Measurements from ENCODE around the gene NR4A1.

The NR4A1 gene

DNA sequence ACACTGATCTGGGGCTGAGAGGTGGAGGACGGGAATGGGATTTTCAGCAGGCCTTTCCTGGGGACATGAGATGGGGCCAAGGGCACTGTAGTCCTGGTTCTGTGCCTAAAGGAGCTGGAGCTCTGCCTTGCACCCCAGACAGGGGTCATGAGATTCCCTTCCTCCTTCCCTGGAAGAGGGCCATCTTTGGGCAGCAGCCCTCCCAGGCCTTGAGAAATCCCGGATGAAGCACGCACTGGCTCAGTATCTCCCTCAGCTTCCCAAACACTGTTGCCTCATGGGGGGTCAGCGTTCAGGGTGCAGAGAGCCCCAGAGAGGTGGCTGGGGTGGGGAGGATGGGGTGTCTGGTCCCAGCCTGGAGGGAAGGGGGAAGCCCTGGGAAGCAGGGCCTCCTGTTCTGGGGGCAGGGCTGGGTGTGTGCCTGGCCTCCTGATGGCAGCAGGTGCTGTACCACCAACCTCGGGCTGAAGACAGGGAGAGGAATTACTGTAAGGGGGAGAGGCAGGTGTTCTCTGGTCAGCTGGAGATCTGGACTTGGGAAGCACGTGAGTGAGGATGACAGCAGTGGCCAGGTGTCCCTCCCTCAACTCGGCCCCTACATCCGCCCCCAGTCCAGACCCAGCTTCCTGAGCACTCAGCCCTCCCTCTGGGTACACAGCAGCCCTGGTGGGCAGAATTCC is 8.4 kb upstream of the NR4A1 start:
- DNase-seq: no peak

DNA sequence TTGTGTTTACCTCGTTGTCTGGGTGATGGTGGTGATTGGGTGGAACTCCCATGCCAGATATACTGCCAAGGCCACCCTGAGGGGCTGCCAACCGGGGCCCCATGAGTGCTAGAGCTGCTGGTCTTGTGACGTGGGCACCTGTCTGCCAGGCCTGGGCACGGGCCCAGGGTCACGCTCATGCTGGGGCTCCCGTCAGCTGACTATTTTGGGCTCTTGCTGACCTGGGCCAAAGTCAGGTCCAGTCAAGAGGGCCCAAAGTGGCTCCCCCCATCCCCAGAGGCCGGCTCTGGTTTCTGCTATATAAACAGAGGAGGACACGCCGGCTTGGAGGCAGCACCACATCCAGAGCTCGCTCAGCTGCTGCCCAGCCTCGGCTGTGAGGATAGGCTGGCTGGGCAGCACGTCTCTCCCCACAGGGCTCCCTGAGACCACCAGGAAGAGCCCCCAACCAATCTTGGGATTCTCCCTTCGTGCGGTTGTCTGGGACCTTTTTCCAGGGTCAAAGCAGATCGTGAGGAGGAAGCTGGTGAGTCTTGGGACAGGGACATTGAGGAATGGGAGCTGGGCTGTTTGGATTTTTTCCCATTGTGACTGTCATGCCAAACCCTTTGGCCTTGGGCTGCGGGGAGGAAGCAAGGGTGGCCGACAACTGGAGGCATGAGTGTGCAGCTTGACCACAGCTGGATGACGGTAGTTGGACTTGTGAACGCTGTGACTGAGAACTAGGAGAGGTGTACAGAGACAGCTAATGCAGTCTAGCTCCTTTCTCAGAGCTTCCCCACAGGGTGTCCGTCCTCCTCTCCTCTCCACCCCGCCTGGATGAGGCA is 7.6 kb upstream of the NR4A1 start:
- DNase-seq: no peak

DNA sequence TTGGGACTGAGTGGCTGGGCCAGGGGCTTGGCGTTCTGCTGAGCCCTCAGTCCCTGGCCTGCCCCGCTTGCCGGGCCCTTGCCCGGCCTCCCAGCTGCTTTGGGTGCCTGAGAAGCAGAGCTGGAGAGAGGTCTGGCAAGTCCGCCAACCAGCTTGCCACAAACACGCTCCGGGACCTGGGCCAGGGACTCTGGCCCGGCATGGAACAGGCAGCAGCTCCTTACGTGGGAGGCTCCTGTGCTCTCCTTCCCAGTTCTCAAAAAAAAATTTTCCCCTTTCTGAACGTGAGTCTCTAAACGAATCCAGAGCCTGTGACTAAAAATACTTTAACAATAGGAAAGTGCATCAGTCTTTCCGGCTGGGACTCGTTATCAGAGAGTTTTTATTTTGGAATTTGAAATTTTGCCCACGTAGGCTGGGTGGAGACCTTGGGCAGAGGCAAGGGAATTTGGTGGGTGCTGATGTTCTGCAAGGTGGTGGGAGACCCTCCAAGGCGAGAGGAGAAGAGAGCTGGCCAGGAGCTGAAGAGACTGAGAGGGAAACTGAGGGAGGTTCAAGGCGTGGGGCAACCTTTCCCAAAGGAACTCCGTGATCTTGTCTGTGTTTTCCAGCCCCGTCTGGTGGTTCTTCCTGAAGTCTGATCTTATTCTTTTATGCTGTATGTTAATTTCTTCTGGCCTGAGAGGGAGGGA is 6.8 kb upstream of the NR4A1 start:
- DNase-seq: no peak

DNA sequence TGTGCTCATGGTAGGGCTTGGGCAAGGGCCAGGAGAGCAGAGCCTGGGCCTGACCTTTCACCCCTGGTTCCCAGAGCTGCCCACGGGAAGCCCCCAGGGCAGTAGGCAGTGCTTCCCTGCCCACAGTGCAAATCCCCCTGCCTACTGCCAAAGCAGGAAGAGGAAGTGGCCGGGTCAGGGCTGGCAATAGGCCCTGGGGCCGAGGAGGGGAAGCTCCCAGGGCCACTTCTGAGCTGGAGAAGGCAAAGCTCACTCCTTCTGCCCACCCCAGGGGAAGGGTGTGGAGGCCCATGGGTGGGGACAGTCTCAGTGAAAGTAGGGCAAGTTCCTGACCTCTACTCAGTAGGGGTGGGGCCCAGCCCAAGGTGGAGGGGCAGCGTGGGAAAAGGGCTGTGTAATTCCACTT is 5.4 kb upstream of the NR4A1 start:
- peak; percentile 78 to 93 for DNase-seq

DNA sequence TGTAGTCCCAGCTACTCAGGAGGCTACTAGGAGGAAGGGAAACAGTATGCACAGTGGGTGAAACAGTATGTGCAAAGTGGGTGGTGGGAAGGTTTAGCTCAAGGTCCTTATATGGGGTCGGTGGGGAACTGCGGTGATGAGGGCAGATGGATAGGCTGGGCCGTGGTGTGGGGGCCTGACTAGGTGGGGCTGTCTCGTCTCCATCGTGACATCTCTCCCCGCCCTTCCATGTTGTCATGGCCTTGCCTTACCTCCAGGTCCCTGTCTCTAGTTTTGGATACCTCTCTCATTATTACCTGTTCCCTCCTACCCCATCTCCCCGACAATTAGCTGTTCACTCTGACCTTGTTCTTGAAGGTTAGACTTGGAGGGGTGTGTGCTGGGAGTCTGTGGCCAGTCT is 4.4 kb upstream of the NR4A1 start:
- no peak for DNase-seq

DNA sequence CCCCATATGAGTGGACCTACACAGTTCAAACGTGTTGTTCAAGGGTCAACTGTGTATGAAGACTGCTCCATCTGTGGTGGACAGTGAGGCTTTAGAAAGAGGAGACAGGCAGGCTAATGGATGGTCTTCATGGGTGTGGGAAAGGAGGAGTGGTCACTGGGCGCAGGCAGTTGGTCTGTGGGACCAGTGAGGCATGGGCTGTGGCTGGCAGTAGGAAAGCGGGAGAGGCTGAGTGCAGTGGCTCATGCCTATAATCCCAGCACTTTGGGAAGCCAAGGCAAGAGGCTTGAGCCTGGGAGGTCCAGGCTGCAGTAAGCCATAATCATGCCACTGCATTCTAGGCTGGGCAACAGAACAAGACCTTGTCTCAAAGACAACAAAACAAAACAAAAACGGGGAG is 2.0 kb upstream of the NR4A1 start:
- DNase-seq: no peak

DNA sequence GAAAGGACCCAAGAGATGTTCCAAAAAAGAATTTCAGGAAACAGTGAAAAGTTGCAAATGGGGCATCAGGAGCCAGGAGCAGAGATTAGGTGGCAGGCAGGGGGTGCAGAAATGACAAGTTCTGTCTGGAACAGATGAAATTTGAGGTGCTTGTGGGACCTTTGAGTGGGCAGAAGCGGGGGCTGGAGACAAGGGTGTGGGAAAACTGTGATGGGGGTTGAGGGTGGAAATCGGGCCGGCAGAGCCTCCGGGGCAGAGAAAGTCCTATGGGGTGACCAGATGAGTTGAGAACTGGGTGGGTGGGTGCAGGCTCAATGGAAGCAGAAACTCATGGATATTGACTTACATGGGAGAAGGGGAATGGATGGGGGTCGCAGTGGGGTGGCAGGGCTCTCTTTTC is 1.6 kb upstream of the NR4A1 start:
- DNase-seq: no peak

DNA sequence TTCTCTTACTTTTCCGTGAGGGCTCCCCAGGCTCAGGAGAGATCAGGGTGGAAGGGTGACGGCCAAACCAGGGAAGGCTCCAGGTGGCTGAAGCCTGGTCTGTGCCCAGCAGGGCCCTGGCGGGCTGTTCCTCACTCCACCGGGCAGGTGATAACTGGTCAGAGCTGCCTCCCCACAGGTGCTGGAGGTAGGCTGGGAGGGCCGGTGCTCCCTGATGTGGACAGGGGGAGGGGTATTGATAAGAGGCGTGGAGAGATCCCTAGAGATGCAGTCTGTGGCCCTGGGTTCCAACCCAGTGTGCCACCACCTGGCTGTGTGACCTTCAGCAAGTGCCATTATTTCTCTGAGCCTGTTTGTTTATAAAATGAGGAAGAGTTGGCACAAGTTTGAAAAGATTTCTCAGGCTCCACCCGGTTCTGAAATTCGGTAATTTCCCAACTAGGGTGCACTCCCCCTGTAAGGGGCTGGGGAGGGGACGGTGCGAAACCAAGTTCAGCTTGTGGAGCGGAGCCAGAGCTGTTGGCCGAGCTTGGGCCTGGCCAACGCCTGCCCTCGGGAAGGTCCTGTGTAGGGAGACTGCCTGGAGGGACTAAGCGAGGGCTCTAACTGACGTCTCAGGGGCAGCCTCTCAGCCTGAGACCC is 1.0 kb upstream of the NR4A1 start:
- DNase-seq: peak; percentile 79 to 87

DNA sequence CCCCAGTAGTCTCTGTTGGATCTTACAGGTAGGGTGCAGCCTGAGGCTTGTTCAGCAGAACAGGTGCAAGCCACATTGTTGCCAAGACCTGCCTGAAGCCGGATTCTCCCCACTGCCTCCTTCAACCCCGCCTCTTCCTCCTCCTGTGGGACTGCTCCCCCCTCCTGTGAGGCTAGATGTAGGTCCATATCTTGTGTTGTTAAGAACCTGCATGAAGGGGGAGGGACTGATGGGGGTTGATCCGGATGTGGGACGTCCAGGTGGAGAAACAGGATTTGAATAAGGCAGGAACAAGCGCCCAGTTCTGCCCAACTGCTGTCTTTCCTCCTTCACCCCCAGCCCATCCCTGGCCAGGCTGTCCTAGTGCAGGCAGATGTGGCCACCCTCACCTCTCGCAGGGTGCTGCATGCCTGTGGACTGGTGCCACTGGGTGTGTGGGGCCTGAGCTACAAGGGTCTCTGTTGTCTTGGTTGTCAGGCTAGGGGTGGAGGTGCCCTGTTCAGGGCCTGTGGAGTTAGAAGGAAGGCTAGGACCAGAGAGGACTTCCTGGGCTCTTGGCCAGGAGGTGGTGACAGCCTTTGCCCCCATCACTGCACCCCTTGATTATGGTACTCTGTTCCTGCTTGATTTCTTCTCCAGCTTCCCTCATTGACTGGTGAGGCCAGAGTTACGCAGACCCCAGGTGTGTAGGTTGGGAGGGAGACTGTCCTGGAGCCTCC is 1.4 kb downstream of the NR4A1 start:
- DNase-seq: no peak

DNA sequence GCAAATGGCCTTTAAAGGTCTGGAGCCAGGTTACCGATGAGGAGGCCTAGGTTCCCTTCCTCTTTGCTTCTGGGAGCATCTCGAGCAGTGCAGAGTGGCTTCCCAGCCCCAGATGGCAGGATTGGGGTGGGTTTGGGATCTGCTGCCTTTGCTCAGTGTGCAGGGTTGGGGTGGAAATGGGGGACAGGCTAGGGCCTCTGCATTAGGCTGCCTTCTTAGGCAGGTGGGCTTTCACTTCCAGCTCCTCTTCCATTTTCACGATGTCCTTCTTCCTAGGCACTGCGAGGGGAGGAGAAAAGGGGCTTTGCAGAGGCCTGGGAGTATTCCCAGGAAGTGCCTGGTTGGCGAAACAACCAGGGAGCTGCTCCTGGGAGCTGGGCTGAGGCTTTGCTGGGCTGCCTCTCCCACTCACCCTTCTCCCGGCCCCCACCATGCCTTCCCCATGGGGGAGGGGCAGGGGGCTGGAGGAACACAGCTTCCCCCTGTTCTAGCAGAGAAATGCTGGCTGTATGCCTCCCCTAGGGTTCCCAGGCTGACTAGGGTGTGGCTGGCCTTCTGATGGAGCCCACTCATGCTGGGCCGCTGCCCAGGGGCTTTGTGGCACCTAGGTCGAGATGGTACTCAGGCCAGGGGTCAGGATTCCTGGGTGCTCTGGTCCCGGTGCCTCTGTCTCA is 2.4 kb downstream of the NR4A1 start:
- no peak for DNase-seq

DNA sequence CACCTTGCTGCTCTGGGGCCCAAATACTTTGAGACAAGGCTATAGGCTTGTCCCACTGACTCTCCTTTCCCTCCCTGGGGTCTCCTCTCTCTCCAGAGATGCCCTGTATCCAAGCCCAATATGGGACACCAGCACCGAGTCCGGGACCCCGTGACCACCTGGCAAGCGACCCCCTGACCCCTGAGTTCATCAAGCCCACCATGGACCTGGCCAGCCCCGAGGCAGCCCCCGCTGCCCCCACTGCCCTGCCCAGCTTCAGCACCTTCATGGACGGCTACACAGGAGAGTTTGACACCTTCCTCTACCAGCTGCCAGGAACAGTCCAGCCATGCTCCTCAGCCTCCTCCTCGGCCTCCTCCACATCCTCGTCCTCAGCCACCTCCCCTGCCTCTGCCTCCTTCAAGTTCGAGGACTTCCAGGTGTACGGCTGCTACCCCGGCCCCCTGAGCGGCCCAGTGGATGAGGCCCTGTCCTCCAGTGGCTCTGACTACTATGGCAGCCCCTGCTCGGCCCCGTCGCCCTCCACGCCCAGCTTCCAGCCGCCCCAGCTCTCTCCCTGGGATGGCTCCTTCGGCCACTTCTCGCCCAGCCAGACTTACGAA is 3.1 kb downstream of the NR4A1 start:
- DNase-seq: no peak

DNA sequence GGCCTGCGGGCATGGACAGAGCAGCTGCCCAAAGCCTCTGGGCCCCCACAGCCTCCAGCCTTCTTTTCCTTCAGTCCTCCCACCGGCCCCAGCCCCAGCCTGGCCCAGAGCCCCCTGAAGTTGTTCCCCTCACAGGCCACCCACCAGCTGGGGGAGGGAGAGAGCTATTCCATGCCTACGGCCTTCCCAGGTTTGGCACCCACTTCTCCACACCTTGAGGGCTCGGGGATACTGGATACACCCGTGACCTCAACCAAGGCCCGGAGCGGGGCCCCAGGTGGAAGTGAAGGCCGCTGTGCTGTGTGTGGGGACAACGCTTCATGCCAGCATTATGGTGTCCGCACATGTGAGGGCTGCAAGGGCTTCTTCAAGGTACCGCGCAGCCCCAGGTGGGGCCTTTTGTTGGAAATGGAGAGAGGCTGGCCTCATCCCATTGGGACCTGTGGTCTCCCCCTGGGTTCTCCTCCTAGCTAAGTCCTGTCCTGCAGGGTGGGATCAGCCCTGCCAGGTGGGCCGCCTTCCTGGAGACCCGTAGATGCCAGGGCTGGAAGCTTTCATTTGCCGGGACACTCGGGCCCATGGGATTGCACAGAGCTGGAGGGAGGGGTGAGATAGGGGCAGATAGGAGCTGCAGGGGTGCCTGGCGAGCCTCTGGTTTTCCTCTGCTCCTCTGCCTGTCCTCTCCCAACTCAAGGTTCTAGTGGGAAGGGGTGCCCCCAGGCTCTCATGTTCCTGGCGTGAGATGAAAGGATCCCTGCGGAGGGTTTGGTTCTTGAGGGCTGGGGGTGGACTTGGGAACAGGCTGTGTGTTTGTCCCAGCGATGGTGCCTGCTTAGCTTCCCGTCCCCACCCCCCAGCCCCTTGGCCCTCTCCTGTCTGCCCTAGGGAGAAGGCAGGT is 3.8 kb downstream of the NR4A1 start:
- no peak for DNase-seq

DNA sequence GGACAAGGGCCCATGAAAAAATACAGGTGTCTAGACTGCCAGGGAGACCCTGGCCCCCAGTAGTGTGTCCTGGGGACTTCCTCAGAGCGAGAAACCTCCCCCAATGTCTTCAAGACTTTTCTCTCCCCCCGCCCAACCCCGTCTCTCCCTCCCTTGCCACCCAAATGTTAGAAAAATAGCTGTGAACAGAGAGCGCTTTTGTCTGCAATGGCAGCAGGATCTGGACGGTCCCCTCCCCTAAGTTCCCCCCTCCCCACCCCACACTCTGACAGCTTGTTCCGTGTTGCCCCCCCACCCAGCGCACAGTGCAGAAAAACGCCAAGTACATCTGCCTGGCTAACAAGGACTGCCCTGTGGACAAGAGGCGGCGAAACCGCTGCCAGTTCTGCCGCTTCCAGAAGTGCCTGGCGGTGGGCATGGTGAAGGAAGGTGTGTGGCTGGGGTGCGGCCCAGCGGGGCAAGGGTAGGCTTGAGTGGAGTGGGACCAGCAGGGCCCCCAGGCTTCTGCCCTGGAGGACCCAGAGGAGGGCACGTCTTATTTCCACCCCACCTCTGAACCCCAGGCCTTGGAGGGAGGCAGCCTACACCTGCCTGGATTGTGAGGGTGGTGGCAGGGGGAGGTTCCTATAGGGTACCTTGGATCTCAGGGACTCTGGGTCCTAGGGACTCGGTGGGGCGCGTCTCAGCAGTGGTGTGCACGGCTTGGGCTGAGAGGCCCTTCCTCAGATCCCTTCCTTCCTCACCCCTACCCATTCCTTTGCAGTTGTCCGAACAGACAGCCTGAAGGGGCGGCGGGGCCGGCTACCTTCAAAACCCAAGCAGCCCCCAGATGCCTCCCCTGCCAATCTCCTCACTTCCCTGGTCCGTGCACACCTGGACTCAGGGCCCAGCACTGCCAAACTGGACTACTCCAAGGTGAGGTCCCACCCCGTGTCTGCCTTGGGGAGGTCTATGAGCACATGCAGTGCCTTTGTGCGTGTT is 4.8 kb downstream of the NR4A1 start:
- no peak for DNase-seq

DNA sequence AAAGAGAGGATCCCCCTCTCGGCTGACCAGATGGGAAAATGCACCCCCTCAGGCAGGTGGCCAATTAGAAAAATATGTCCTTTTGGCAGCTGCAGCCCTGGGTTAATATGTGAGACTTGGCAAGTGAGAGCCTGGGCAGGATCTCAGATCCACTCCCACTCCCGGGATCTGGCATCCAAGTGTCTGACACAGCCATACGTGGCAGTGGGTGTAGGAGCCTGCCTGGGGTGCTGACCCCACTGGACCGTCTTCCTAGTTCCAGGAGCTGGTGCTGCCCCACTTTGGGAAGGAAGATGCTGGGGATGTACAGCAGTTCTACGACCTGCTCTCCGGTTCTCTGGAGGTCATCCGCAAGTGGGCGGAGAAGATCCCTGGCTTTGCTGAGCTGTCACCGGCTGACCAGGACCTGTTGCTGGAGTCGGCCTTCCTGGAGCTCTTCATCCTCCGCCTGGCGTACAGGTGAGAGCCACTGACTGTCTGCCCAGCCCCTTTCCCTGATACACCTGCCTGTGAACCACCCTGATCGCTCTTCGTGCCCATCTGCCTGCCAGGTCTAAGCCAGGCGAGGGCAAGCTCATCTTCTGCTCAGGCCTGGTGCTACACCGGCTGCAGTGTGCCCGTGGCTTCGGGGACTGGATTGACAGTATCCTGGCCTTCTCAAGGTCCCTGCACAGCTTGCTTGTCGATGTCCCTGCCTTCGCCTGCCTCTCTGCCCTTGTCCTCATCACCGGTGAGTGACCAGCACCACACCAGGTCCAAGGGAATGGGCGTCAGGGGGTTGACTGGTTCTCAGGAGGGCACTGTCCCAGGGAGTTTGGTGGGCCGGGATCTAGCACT is 5.8 kb downstream of the NR4A1 start:
- no peak for DNase-seq

DNA sequence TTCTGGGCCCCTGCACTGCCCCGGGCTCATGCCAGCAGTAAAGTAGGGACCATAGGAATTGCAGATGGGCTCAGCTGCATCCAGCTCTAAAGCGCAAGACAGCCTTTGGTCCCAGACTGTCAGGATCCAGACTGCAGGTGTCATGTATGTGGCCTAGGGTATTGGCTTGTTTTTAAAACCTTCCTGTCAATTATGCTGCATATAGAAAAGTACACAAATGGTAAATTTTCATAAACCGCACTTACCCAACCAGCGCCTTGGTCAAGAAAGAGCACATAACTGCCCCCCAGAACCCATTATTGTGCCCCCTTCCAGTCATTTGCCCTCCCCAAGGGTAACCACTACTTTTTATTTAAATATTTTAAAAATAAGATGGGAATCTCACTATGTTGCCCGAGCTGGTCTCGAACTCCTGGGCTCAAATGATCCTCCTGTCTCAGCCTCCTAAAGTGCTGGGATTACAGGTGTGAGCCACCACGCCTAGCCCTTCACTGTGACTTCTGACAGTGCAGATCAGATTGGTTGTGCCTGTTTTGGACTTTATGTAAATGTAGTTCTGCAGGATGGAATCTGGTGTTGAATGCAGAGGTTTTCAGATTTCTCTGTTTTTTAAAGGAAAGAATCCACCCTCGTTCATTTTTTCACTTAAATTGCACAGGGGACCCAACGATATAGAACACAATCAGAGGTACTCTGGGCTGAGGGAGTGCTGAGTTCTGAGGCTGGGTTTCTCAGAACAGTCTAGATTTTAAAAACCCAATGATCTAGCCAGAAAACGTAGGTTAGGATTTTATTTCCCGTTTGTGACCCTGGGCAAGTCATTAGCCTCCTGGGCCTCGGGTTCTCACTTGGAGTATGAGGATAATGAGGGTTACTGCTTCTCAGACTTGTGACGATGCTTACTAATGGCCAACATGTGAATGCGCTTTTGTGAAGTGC is 6.7 kb downstream of the NR4A1 start:
- DNase-seq: no peak

DNA sequence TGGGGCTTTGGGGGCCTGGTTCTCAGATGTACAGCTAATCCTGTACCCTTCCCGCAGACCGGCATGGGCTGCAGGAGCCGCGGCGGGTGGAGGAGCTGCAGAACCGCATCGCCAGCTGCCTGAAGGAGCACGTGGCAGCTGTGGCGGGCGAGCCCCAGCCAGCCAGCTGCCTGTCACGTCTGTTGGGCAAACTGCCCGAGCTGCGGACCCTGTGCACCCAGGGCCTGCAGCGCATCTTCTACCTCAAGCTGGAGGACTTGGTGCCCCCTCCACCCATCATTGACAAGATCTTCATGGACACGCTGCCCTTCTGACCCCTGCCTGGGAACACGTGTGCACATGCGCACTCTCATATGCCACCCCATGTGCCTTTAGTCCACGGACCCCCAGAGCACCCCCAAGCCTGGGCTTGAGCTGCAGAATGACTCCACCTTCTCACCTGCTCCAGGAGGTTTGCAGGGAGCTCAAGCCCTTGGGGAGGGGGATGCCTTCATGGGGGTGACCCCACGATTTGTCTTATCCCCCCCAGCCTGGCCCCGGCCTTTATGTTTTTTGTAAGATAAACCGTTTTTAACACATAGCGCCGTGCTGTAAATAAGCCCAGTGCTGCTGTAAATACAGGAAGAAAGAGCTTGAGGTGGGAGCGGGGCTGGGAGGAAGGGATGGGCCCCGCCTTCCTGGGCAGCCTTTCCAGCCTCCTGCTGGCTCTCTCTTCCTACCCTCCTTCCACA is 7.6 kb downstream of the NR4A1 start:
- no peak for DNase-seq

All from inflammatory macrophage treated with lipopolysaccharide for 1 hour (primary cell).